Ishikawa (cell line): ENCODE results near the gene AKR7A2.
"Not testable (repeated sequence)": the region's sequence is repeated elsewhere in the genome, so short reads cannot be mapped to it uniquely, and the experiment has no call there.

Source experiments
- EGR1 ChIP-seq: IDR thresholded peaks from 2 replicates; pipeline ENCODE4 v1.6.1; 2012
- EP300 ChIP-seq: IDR thresholded peaks from 2 replicates; pipeline ENCODE4 v1.6.1; 2012; ENCODE audit warnings: borderline replicate concordance
- MAX ChIP-seq: IDR thresholded peaks from 2 replicates; pipeline ENCODE4 v1.6.1; 2012
- NFIC ChIP-seq: IDR thresholded peaks from 2 replicates; pipeline ENCODE4 v1.6.1; 2012
- RAD21 ChIP-seq: IDR thresholded peaks from 2 replicates; pipeline ENCODE4 v1.6.1; 2012; ENCODE audit warnings: low read depth
- REST ChIP-seq: IDR thresholded peaks from 2 replicates; pipeline ENCODE4 v1.6.1; 2012; ENCODE audit warnings: low read depth, mild to moderate bottlenecking
- TCF12 ChIP-seq: IDR thresholded peaks from 2 replicates; pipeline ENCODE4 v1.6.1; 2012; ENCODE audit warnings: low read depth
- TEAD4 ChIP-seq: IDR thresholded peaks from 2 replicates; pipeline ENCODE4 v1.6.1; 2012
- USF1 ChIP-seq: IDR thresholded peaks from 2 replicates; pipeline ENCODE4 v1.6.1; 2012
- YY1 ChIP-seq: IDR thresholded peaks from 2 replicates; pipeline ENCODE4 v1.6.1; 2012; ENCODE audit warnings: low read depth
- ZBTB7A ChIP-seq: IDR thresholded peaks from 2 replicates; pipeline ENCODE4 v1.6.1; 2012; ENCODE audit warnings: low read depth

GRCh38 chr1:19288324-19289241 lies 23.4 kb downstream of the AKR7A2 start, which contains the start of gene AKR7A3:
- not testable (repeated sequence) for TF ChIP-seq EP300, MAX, YY1, NFIC, ZBTB7A, TCF12, RAD21, EGR1, REST, TEAD4, USF1
